HG03521 (cell line): ENCODE results near the gene TAOK2.
"Not testable (repeated sequence)": the region's sequence is repeated elsewhere in the genome, so short reads cannot be mapped to it uniquely, and the experiment has no call there.

Source experiments
- ATAC-seq: cut with Tn5 transposase; IDR thresholded peaks from one replicate; pipeline ENCODE4 v1.9.1; 2021; ENCODE audit warnings: mild to moderate bottlenecking, moderate library complexity; ENCODE audit not compliant: unreplicated experiment

Gene TAOK2

DNA sequence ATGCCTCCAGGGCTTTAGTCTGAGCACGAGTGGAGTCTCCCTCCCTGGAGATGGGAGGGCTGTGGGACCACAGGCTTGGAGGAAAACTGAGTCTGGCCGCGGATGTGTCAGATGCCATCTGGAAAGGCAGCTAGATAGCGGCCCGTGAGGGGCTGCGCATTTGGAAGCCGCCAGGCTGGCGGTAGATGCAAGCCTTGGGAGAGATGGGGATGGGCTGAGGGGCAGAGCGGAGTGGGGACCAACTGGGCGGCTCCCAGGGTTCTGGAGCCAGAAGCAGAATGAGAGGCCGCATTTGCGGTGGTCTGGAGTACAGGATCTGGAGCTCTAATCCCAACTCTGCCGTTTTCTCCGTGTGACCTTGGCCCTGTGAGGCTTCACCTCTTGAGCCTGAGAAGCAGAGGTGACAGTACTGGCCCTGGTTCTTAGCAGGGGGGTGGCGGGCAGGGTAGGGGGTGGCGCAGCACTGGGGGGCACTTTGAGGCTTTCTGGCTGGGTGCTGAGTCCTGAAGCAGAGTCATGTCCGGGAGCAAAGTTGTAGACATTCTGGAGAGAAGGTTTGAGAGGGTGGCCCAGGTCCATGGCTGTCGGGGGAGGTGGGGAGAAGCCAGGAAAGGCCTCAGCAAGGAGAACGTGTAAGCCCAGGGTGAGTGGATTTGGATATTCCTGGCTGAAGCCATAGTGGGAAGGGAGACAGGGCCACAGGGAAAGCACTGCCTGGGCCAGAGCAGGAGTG, 29.1 kb downstream of the TAOK2 start:
- ATAC-seq, result no peak

DNA sequence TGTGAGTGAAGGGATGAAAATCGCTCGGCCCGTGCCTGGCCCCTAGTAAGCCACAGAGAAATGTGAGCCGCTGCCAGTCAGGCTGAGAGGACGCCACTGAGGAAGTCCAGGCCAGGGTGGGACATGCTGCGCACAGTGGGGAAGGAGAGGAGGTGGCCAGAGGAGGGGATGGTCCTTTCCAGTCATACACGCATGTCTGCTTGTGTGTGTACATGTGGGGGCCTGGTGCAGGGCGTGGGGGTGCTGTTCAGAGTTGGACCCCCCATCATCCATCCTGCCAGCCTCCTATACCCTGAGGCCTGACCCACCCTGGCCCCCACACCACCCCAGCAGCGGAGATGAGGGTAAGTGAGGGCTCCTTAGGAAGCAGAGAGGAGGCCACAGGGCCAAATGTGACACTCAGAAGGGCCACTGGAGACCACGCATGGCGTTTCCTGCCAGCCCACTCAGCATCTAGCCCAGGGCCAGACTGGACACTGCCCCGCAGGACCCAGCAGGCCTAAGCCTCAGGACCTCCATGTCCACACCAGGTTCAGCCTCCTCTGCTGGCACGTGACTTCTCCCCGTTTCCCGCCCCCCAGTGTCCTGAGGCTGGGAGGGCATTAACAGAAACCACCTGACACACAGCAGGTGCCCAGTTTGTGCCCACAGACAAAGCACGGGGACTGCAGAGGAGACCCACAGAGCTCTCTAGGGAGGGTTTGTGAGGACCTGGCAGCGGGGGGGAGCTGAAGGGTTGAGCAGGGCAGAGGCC, 30.2 kb downstream of the TAOK2 start:
- ATAC-seq, result no peak

DNA sequence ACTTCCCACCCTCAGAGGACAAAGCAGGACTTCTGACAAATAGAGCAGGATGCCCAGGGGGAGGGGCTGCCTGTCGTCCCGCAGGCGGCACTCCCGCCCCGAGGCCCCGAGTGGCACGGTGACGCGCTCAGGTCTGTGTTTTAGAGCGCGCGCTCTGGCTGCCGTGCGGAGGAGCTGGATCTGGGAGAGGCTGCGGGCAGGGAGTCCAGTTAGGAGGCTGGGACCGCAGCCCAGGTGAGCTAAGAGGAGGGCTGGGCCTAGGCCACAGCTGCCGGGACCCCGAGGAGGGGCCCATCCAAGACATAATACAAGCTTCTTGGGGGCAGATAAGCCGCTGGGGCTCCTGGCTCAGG, 30.7 kb downstream of the TAOK2 start:
- no peak for ATAC-seq

DNA sequence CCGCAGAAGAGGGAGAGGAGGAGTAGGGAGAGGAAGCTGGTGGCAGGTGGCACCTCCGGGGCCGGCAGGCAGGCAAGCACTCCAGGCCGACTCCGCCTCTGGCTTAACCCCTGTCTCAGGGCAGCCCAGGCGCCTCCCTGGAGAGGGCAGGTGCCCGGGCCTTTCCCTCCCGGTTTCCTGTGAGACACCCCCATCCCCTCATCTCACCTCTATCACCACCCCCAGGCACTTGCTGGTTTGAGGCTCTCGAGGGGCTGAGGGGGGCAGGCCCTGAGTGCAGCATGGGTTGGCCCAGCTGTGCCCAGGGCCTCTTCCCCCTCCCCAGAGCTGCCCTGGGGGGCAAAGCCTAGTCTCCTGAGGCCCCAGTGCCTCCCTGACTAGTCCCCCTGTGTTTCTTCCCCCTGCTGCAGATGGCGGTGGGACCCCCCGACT, 31.2 kb downstream of the TAOK2 start:
- ATAC-seq, result no peak

DNA sequence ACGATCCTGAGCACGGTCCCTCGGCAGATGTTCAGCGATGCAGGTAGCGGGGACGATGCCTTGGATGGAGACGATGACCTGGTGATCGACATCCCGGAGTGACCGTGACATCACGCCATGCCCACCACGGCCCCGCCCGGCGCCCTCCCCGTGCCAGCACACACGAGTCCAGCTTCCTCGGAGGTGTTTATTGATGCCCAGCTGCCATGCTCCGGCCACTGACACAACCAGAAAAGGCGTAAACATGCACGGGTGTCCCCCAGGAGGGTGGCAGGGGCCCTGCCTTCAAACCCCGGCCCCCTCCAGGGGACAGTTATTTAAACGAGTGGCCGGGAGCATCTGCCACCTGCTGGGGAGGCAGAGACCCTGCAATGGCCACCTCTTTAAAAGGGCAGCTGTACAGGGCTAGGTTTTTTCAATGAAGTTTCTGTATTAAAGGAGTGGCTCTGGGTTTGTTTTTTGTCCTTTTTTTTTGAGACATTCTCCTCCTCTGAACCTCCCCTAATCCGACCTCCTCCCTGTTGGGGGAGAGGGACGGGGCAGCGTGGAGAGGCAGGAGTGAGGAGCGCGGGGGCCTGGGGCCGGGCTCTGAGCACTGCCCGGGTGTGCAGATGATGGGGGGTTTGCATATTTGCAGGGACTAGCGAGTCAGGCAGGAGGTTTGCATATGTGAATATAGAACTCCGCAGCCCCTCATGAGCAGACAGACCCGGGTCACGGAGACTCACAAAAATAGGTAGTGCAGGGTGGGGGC, 31.9 kb downstream of the TAOK2 start:
- no peak for ATAC-seq

DNA sequence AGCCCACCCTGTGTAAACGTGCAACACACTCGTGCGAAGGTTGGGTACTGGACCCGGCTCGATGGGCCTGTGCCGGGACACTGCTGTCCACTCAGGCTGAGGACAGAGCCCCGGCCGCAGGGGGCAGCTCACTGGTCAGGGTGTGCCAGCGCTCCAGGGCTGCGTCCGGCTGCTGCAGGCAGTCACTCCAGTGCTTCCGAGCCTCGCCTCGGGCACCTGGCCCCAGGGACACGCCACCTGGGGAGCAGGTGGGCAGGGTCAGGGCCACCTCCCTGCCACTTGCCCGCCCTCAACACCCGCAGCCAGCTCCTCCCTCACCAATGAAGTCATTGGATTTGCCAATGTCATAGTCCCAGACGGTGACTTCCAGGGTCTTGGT, 32.4 kb downstream of the TAOK2 start:
- no peak for ATAC-seq

DNA sequence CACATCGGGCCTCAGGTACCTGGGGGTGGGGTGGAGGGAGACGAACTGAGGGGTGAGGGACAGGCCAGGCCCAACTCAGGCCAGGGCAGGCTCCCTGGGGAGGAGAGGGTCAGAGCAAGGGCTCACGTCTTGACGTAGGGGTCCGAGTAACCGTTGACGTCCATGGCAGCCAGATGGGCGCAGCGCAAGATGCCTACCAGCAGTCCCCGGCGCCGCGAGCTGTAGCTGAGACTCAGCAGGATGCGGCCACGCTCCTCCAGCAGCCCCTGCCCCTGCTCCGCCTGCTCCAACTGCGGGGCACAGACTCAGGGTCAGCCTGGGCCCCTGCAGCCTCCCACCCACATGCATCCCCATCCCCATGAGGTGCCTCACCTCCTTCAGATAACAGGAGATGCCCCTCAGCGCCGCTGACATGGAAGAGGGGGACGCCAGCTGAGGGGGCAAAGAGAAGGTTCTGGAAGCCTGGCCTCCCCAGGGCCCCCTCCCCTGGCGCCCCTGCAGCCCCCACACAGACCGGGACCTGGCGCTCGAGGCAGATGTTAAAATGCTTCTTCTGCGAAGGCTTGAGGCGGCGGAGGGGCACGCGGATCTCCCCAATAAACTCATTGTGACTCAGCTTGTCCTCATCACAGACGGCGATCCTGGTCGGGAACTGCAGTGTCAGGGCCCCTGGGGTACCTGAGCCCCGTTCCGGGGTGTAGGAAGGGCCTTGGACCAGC, 33.1 kb downstream of the TAOK2 start:
- ATAC-seq, result no peak

DNA sequence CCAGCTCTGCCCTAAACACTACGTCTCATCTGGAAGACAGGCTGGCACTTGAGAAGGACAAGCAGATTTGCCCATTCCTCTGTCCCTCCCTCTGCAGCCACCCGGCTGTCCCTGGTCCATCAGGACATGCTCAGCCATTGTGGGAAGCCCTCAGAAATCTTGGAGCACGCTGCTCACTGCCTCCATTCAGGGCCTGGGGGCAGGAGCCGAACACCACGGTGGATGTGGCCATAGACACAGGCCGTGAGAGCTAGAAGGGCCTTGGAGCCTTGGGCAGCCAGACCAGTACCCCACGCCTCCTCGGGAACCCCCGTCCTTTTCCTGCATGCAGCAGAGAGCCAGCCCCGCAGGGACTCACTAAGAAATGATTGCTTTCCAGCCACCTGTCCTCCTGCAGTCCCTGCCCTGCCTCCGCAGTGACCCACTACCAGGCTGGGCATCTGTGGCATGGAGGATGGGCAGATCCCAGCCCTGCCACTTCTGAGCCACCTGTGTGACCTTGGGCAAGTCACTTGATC, 33.8 kb downstream of the TAOK2 start:
- ATAC-seq, result no peak

DNA sequence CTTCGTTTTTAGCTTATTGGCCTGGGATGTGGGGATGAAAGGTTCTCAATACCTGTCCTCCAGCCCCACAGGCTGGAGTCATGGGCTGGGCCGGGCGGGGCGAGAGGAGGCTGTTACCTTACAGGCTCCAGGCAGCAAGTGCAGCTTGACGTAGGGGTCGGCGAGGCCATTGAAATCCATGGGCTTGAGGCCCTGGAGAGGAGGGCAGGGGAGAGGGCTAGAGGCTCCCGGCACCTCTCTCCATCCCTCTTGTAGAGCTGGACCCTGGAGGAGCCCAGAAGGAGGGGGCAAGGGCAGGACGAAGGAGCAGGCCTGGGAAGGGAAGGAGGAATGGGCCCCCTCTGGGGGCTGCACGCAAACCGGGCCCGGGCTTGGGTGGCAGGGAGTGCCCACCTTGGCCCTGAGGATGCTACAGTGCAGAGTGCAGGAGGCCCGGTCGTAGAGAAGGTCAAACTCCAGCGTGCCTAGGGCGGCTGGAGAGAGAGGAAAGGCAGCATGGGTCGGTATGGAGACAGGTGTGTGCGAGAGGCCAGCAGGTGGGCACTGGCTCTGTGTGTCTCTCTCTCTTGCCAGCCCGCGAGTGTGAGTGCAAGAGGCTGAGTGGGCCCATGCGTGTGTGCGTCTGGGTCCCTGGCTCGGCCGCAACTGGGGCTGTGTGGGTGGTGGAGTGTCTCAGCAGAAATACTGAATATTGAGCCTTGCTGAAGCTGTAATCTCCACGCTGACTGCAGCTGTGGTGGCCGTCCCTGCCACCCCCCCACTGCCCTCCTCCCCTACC, 35.6 kb downstream of the TAOK2 start:
- ATAC-seq, result no peak

DNA sequence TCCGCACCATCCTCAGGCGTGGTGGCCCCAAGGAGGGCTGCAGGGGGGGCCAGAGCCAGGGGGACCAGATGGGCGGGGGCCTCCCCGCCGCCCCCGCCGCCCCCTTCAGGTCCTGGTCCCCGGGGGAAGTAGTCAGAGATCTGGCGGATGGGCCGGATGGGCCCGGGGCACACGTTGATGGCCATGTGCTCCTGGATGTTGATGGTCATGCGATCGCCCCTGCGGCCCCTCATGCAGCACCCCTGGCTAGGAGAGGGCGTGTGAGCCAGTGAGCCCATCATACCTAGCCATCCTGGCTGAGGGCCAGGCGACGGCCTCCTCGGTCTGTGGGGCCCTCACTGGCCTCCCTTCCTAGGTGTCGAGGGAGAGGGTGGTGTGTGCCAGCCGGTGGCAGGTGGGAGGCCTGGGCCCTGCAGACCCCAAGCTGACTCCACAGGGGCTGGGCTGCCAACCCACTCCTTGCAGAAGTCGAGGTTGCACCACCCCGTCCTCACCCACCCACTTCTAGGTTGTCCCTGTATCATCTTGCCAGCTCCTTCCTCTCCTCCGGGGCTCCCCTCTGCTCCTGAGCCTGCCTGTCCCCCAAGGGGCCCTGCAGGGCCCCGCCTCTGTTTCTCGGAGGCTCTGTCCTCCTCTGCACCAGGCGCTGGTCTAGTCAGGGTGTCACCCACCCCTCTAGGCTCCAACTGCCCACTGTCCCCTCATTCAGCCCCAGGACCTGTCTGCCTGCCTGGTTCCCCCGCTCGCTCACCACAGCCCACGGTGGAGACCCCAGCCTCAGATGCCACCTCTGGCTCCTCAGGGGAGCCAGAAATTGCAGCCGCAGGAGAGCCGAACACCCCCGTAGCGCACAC, 36.5 kb downstream of the TAOK2 start:
- ATAC-seq, result no peak

DNA sequence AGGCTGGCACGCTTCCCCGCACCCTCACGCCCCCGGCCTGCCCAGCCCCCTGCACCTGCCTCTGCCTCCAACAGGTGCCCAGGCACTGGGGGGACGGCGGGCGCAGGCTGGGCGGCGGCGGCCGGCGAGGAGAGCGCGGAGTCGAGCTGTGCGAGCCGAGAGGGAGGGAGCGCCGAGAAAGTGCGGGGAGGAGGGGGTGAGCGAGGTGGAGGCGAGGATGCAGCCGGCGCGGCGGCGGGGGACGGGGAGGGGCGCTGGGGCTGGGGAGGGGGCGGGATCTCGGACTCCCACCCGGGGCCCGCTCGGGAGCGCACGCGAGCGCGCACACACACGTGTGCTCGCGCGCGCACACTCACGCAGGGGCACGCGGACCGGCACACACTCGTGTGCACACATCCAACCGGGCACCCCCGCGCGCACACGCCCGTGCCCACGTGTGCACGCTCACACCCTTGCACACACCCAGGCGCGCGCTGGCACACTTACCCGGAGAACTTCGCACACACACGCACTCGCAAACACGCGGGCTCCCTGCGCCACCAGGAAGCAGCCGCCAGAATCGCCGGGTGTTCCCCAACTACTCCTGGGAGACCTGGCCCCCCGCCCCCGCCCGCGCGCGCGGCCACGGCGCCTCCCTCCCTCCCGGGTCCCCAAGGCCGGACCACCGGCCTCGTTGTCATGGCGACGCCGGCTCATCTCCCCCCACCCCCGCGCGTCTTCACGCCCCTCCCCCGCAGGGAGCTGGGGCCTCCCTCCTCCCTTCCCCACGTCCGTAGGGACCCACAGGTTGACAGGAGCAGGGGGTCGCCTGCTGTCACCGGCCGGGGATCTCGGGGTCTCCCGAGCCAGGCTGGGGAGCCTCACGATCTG, 37.4 kb downstream of the TAOK2 start, which contains the start of gene DOC2A:
Gene DOC2A, minus strand, starts transcription at position 184 of the 870 bp plus-strand sequence. CDS start 805 bp downstream, outside the sequence.
- ATAC-seq, result no peak

DNA sequence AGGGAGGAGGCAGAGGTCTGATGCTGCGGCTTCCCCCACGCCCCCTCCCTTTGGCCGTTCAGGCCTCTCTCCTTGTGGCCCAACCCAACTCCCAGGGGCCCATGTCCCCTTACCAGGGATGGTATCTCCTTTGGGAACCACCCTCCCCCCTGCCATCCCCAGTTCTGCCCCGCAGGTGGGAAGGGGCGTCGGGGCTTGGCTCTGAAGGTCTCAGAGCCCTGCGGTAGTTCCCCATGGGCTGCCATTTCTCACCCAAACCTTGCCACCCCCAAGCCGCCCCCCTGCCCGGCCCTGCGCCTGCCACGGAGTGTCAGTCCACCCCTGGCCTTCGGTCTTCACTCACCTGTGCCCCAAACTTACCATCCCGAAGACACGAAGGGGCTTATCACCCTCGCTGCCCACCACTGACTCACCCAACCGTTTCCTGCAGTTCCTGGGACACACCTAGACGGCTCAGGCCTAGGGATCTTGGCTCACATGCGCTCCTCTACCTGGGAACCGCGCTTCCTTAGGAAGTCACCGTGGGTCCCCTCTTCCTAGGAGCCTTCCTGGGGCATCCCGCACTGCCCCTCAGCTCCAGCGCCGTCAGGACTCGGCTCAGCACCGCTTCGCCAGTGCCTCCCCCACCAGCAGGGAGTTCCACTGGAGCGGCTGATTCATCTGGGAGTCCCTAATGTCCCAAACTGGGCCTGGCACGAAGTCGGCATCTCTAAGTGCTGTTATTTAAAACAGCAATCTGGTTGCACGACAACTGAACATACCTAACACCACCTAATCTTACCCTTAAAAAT, 38.2 kb downstream of the TAOK2 start:
- no peak for ATAC-seq

DNA sequence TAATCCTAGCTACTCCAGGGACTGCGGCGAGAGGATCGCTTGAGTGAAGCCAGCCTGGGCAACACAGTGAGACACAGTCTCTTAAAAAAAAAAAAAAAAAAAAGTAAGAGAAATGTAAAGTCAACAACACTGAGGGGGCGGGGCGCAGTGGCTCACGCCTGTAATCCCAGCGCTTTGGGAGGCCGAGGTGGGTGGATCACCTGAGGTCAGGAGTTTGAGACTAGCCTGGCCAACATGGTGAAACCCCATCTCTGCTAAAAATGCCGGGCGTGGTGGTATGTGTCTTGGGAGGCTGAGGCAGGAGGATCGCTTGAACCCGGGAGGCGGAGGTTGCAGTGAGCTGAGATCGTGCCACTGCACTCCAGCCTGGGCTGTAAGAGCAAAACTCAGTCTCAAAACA, 38.9 kb downstream of the TAOK2 start:
- ATAC-seq, result not testable (repeated sequence)

DNA sequence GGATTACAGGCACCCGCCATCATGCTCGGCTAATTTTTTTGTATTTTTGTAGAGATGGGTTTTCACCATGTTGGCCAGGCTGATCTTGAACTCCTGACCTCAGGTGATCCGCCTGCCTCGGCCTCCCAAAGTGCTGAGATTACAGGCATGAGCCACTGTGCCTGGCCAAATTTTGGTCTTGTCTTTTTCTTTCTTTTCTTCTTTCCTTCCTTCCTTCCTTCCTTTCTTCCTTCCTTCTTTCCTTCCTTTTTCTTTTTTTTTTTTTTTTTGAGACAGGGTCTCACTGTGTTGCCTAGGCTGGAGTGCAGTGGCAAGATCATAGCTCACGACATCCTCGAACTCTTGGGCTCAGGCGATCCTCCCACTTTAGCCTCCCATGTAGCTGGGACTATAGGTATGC, 41.8 kb downstream of the TAOK2 start:
- not testable (repeated sequence) for ATAC-seq

DNA sequence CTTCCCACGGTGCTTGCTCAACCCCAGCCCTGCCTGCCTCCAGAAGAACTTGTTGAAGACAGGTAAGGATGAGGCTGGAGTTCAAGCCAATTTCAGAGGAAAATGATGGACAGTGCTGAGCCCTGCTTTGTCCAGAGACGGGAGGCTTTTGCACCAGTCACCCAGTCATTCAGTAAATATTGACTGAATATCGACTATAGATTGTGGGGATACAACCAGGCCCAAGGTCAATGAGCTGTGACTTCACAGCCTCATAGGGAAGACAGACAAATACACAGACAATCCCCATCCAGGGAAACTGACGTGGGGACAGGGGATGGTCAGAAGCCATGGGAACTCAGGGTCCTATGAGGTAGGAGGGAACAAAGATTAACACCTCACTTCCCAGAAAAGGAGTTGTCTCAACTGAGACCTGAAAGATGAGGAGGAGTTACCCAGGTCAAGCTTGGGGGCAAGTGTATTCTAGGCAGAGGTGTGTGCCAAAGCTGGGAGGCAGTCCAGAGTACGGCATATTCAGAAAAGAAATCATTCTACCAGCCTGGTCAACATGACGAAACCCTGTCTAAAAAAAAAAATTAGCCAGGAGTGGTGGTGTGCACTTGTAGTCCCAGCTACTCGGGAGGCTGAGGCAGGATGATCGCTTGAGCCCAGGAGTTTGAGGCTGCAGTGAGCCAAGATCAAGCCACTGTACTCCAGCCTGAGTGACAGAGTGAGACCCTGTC, 43.0 kb downstream of the TAOK2 start:
- no peak for ATAC-seq

DNA sequence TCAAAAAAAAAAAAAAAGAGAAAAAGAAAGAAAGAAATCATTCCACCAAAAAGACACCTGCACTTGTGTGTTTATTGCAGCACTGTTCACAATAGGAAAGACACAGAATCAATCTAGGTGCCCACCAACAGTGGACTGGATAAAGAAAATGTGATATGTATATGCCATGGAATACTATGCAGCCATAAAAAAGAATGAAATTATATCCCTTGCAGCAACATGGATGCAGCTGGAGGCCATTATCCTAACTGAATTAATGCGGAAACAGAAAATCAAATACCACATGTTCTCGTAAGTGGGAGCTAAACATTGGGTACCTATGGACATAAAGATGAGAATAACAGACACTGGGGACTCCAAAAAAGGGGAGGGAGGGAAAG, 43.6 kb downstream of the TAOK2 start:
- no peak for ATAC-seq

DNA sequence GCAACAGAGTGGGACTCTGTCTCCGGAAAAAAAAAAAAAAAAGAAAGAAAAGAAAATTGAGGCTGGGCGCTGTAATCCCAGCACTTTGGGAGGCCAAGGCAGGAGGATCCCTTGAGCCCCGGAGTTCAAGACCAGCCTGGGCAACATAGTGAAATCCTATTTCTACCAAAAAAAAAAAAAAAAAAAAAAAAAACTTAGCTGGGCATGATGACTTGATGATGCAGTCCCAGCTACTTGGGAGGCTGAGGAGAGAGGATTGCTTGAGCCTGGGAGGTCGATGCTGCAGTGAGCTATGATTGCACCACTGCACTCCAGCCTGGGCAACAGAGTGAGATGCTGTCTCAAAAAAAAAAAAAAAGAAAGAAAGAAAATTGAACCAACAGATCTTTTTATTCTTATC, 44.3 kb downstream of the TAOK2 start:
- not testable (repeated sequence) for ATAC-seq
